K562 (cell line): Measurements from ENCODE around the gene TBC1D16. TPM values are rescaled to one million over a fixed set of nuclear protein-coding genes. Genes with fewer than 3 reads are reported as not detected.

ENCODE experiments used
- ATAC-seq: fragments of 200-7000 bp; cut with Tn5 transposase; 3 replicates; pipeline ENCODE4 v1.9.1; 2020; ENCODE audit warnings: moderate library complexity
- BruUV-seq: library from RNA; stranded (reverse); fragments of 400-500 nt; replicated peaks from 2 replicates; lab custom pipeline; 2021; lab: Mats Ljungman, UMichigan
- CTCF ChIA-PET: fragments of 300-600 bp; formaldehyde crosslinking; extraction: SDS; loops from one replicate; lab custom pipeline; 2021; ENCODE audit warnings: low intra/inter-chr PET ratio; lab: Yijun Ruan, JAX
- POLR2A ChIA-PET: fragments of 300-600, 350-650 bp; sonication (Branson Sonifier 250); formaldehyde crosslinking; extraction: SDS; loops from one replicate; lab custom pipeline; 2021; ENCODE audit warnings: antibody characterized with exemption, inconsistent platforms; lab: Yijun Ruan, JAX
- DNase-seq, 4 experiments: peaks; one replicate each; pipeline versions ENCODE4 v3.0.0 to v3.0.0-alpha.2; 2011 to 2018; ENCODE audit warnings: low spot score in 3 of 4, mixed read lengths in 3 of 4; ENCODE audit errors: extremely low read depth in 1 of 4
- FAIRE-seq: peaks from 2 replicates; lab custom pipeline; 2011; peaks lifted over from hg19 to GRCh38; lab: Jason Lieb, UNC
- H2AFZ ChIP-seq: 2 replicates; pipeline ENCODE4 v1.6.0; 2011; ENCODE audit warnings: low read depth, low read length, control low read depth, inconsistent platforms
- H3K27ac ChIP-seq: fragments of 200-600 bp; 3 replicates; pipeline ENCODE4 v1.8.0; 2011; ENCODE audit warnings: low read depth, mild to moderate bottlenecking, control low read depth, inconsistent platforms, low read length, moderate library complexity, mixed read lengths; ENCODE audit errors: extremely low read depth
- H3K27me3 ChIP-seq, 2 experiments: fragments of 300-600 bp in 1 of 2; 2 replicates in 1 of 2; 3 replicates in 1 of 2; pipeline versions ENCODE4 v1.6.0 to v1.8.0; 2011; ENCODE audit warnings: inconsistent platforms in 2 of 2, low read length in 2 of 2, mild to moderate bottlenecking in 1 of 2, mixed read lengths in 1 of 2, moderate library complexity in 1 of 2; ENCODE audit not compliant: control insufficient read depth in 2 of 2, insufficient read depth in 2 of 2
- H3K36me3 ChIP-seq: fragments of 300-600 bp; 3 replicates; pipeline ENCODE4 v1.8.0; 2011; ENCODE audit warnings: mild to moderate bottlenecking, low read length, inconsistent platforms; ENCODE audit not compliant: control insufficient read depth, insufficient read depth
- H3K4me1 ChIP-seq, 2 experiments: fragments of 200-600 bp in 1 of 2; replicated peaks in 1 of 2; 2 replicates in 1 of 2; 3 replicates in 1 of 2; pipeline versions ENCODE4 v1.5.1 to v1.8.0; 2011; ENCODE audit warnings: inconsistent platforms in 2 of 2, low read length in 2 of 2, mild to moderate bottlenecking in 1 of 2, mixed read lengths in 1 of 2, moderate library complexity in 1 of 2; ENCODE audit not compliant: control insufficient read depth in 2 of 2, insufficient read depth in 2 of 2
- H3K4me2 ChIP-seq: 2 replicates; pipeline ENCODE4 v1.6.1; 2011; ENCODE audit warnings: low read length, control low read depth, inconsistent platforms, mixed read lengths; ENCODE audit not compliant: insufficient read depth
- H3K4me3 ChIP-seq: fragments of 200-600 bp; sonication (generic), shearing (Covaris generic); 2 replicates; pipeline ENCODE4 v1.5.1; 2016; ENCODE audit warnings: control low read depth, inconsistent platforms
- H3K79me2 ChIP-seq: fragments of 200-600 bp; 3 replicates; pipeline ENCODE4 v1.8.0; 2011; ENCODE audit warnings: low read length, inconsistent platforms; ENCODE audit not compliant: control insufficient read depth, insufficient read depth
- H3K9ac ChIP-seq, 2 experiments: 2 replicates each; pipeline versions ENCODE4 v1.6.0 to v1.6.1; 2011; ENCODE audit warnings: low read depth in 2 of 2, low read length in 2 of 2, control low read depth in 1 of 2, inconsistent platforms in 1 of 2, mild to moderate bottlenecking in 1 of 2, mixed read lengths in 1 of 2; ENCODE audit not compliant: insufficient read depth in 1 of 2
- H3K9me1 ChIP-seq: one replicate; pipeline ENCODE4 v1.6.0; 2011; ENCODE audit warnings: inconsistent platforms, mild to moderate bottlenecking, low read length, moderate library complexity; ENCODE audit not compliant: control insufficient read depth, insufficient read depth
- H3K9me3 ChIP-seq: replicated peaks from 2 replicates; pipeline ENCODE4 v1.5.1; 2011; ENCODE audit warnings: low read depth, low read length, inconsistent platforms; ENCODE audit not compliant: control insufficient read depth, insufficient read depth
- H4K20me1 ChIP-seq: replicated peaks from 2 replicates; pipeline ENCODE4 v1.6.1; 2011; ENCODE audit warnings: low read length, inconsistent platforms, mixed read lengths; ENCODE audit not compliant: control insufficient read depth, insufficient read depth
- CBFA2T2 ChIP-seq: fragments of 450-650 bp; conservative IDR thresholded peaks from 2 replicates; pipeline ENCODE4 v1.6.1; 2017; ENCODE audit warnings: mild to moderate bottlenecking
- CBFA2T3 ChIP-seq: fragments of 450-650 bp; IDR thresholded peaks from 2 replicates; pipeline ENCODE4 v1.6.1; 2017
- CBX2 ChIP-seq: fragments of 200-600 bp; sonication (generic); IDR thresholded peaks from one replicate; pipeline ENCODE4 v1.6.1; 2012; ENCODE audit warnings: mild to moderate bottlenecking, low read length, inconsistent platforms; ENCODE audit not compliant: insufficient read depth, poor library complexity, severe bottlenecking
- KLF10 ChIP-seq: fragments of 250-450 bp; sonication (Bioruptor Pico); IDR thresholded peaks from 2 replicates; pipeline ENCODE4 v1.6.1; 2021; ENCODE audit warnings: matching md5 sums
- POLR3A ChIP-seq: IDR thresholded peaks from 2 replicates; pipeline ENCODE4 v1.6.1; 2011; ENCODE audit warnings: borderline replicate concordance, mild to moderate bottlenecking, moderate library complexity; ENCODE audit not compliant: insufficient read length, insufficient read depth; ENCODE audit errors: extremely low read depth
- TAL1 ChIP-seq: fragments of 450-650 bp; IDR thresholded peaks from 2 replicates; pipeline ENCODE4 v1.6.1; 2016; ENCODE audit warnings: mild to moderate bottlenecking
- WGBS: fragments of 100-300 bp; shearing (Covaris generic); methylation state at CpG from one replicate; pipeline ENCODE4 v1.1.6; 2016; ENCODE audit warnings: low coverage, mixed read lengths; ENCODE audit not compliant: insufficient coverage; ENCODE audit errors: missing lambda C conversion rate; 5-methylcytosine and 5-hydroxymethylcytosine counted together
- in situ Hi-C: fragments of 300-500 bp; cut with MboI; formaldehyde crosslinking; loops from 4 replicates; pipeline ENCODE4 v1.15.0; 2018; ENCODE audit warnings: inconsistent platforms, mixed read lengths
- intact Hi-C: fragments of 100-400 bp; cut with micrococcal nuclease; formaldehyde crosslinking; loops from 2 replicates; pipeline ENCODE4 v1.14.2; 2022
- polyA plus RNA-seq, 8 experiments: library from polyadenylated mRNA; depleted of rRNA in 4 of 8; stranded (reverse) in 5 of 8; unstranded in 3 of 8; fragments of >200 nt; fragmentation: Nextera tagmentation in 2 of 8; fragmentation: Illumina TruSeq in 1 of 8; extraction: Ambion mirVana in 2 of 8; extraction: Trizol in 1 of 8; gene quantifications; 2 replicates each; pipeline versions ENCODE4 v1.2.1 to v1.2.3, GENCODE V29; 2011 to 2014; ENCODE audit warnings: inconsistent platforms in 1 of 8, missing spikeins in 1 of 8
- total RNA-seq, 7 experiments: library from RNA; depleted of rRNA in 6 of 7; stranded (reverse); fragments of >200 nt in 6 of 7; fragmentation: Illumina TruSeq in 2 of 7; extraction: Trizol in 2 of 7; gene quantifications; 2 replicates each; pipeline versions ENCODE4 v1.2.1 to v1.2.3, GENCODE V29; 2011 to 2021; ENCODE audit warnings: low replicate concordance in 1 of 7

The TBC1D16 gene
- total and polyA plus RNA-seq, 9 of the 15 experiments (the other 6 are each of a cell fraction or from before 2014, with no cell fraction given) = 0.01 to 0.20 (median 0.03) TPM; not detected in 1

GRCh38 chr17:79955691-79956440, 79.8 kb downstream of the TBC1D16 start:
- H3K36me3 ChIP-seq = no peaks in the 10 kb centered on the region
- FAIRE-seq (no peak), ATAC-seq (no peak), DNase-seq (no peak)
- H3K79me2 ChIP-seq = no peaks in the 10 kb centered on the region
- H3K27me3 ChIP-seq = peaks cover 50 to 57% of the 10 kb centered on the region in 2 experiments
- H3K9me3 ChIP-seq = no peaks in the 10 kb centered on the region
- in situ Hi-C loops = no loop called here
- ChIA-PET POLR2A (interaction anchor here (0.7 kb wide), 1 partner anchor 1700 kb away, joined by 3 read pairs; no protein-coding TSS in a partner anchor), CTCF (no interaction called here)
- no peak overlapping the region for H3K27ac ChIP-seq
- BruUV-seq = no TSS peak
- no peak overlapping the region for H3K4me3 ChIP-seq
- peaks cover 0 to 18% of the 10 kb centered on the region in 2 experiments; a peak in 2 of 5 replicates for H3K4me1 ChIP-seq
- WGBS = 9% methylated on average over 13 of the region's 13 CpGs
- no peak overlapping the region for H2AFZ ChIP-seq
- no peak overlapping the region for H3K9ac ChIP-seq
- TF ChIP-seq TAL1 (peak; percentile 19; the same call in 1 of the 2 replicates), CBFA2T3 (peak; percentile 33), CBFA2T2 (peak; percentile 24; the same call in 1 of the 2 replicates), POLR3A (no peak)
- intact Hi-C loops = no loop called here
- no peaks in the 10 kb centered on the region for H3K9me1 ChIP-seq
- H4K20me1 ChIP-seq = peaks cover 3% of the 10 kb centered on the region; the same call in 1 of the 2 replicates
- no peak overlapping the region for H3K4me2 ChIP-seq

GRCh38 chr17:79955167-79955549, 80.5 kb downstream of the TBC1D16 start:
- Histone ChIP-seq H3K27me3 (peaks cover 57 to 64% of the 10 kb centered on the region in 2 experiments), H3K9ac (no peak overlapping the region), H4K20me1 (peaks cover 3% of the 10 kb centered on the region; the same call in 1 of the 2 replicates), H3K4me3 (no peak overlapping the region), H3K4me1 (peaks cover 0 to 24% of the 10 kb centered on the region in 2 experiments; a peak in 2 of 5 replicates), H3K27ac (no peak overlapping the region), H3K36me3 (no peaks in the 10 kb centered on the region), H3K9me1 (no peaks in the 10 kb centered on the region), H3K9me3 (no peaks in the 10 kb centered on the region), H2AFZ (no peak overlapping the region), H3K79me2 (no peaks in the 10 kb centered on the region), H3K4me2 (no peak overlapping the region)
- WGBS = 6% methylated on average over 10 of the region's 10 CpGs
- POLR2A ChIA-PET = no interaction called here
- no peak for ATAC-seq
- no TSS peak for BruUV-seq
- TF ChIP-seq CBX2 = peak; percentile 63
- TF ChIP-seq KLF10 (CRISPR knock-in tag) = no peak
- in situ Hi-C loops (no loop called here), intact Hi-C loops (no loop called here)
- DNase-seq = no peak
- CTCF ChIA-PET = no interaction called here
- no peak for FAIRE-seq
